HG03103 (cell line): ENCODE results near the gene USP22.

ENCODE experiments used
- ATAC-seq: cut with Tn5 transposase; IDR thresholded peaks from one replicate; pipeline ENCODE4 v1.9.1; 2021; ENCODE audit warnings: low read depth; ENCODE audit not compliant: unreplicated experiment

The USP22 gene

GRCh38 chr17:21003007-21003621 lies 39.7 kb downstream of the USP22 start:
- no peak for ATAC-seq

- no peak for ATAC-seq
Observed at GRCh38 chr17:21002309-21003006, 40.4 kb downstream of the USP22 start.

- ATAC-seq = no peak
Observed at GRCh38 chr17:21001813-21002221, 41.0 kb downstream of the USP22 start.

GRCh38 chr17:21001111-21001812 lies 41.5 kb downstream of the USP22 start:
- no peak for ATAC-seq

GRCh38 chr17:20999841-21000532 lies 42.8 kb downstream of the USP22 start:
- no peak for ATAC-seq

GRCh38 chr17:20999044-20999573 lies 43.7 kb downstream of the USP22 start:
- ATAC-seq = no peak

GRCh38 chr17:20998571-20999043 lies 44.2 kb downstream of the USP22 start:
- no peak for ATAC-seq

- ATAC-seq = no peak
Observed at GRCh38 chr17:20997711-20998570, 44.9 kb downstream of the USP22 start.

- ATAC-seq = no peak
Observed at GRCh38 chr17:20996724-20997615, 45.8 kb downstream of the USP22 start.

- no peak for ATAC-seq
Observed at GRCh38 chr17:20995873-20996723, 46.7 kb downstream of the USP22 start.

GRCh38 chr17:20995164-20995872 lies 47.5 kb downstream of the USP22 start:
- ATAC-seq = no peak

- ATAC-seq = no peak
Observed at GRCh38 chr17:20994779-20995149, 48.0 kb downstream of the USP22 start.

- no peak for ATAC-seq
Observed at GRCh38 chr17:20993863-20994778, 48.7 kb downstream of the USP22 start.

GRCh38 chr17:20992987-20993862 lies 49.6 kb downstream of the USP22 start:
- ATAC-seq = no peak

- ATAC-seq = no peak
Observed at GRCh38 chr17:20992416-20992815, 50.4 kb downstream of the USP22 start.
